Measurements from ENCODE around the gene NMNAT3.
"Not testable (repeated sequence)": the region's sequence is repeated elsewhere in the genome, so short reads cannot be mapped to it uniquely, and the experiment has no call there.

Gene NMNAT3

DNA sequence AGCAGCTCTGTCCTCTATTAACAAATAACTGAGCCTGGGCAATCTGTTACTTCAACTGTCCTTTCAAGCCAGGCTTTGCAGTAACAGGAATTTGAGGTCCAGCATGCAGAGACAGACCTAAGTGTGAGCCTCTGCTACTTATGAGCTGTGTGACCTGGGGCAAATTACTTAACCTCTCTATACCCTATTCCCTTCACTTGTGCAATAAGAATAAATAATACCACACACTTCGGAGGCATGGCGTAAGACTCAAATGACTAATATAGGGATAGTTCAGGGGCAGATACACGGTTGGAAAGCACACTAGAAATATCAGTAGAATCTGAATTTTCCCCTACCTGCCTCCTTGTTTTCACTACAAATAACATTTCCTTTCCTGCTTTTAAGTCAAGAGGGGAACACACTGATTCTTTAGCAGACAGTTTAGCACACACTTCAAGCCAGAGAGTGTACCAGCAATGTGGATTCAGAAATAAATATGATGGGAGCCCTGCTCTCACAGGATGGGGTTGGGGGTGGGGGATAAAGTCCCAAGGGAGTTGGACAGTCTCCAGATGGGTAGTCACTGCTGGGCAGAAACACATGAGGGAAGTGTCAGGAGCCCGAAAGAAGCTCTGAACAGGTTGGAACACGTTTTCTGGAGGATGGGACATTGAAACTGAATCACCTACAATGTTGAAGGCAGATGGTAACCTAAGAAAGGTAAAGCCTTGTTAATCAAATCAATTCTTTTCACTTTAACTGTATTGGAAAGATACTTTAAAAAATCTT lies 76.4 kb downstream of the NMNAT3 start:
- H3K4me3 Mint-ChIP-seq, result no peak overlapping the region
- H3K9me3 Mint-ChIP-seq, result no peaks in the 10 kb centered on the region
- no peak overlapping the region for H3K27ac Mint-ChIP-seq
- no peaks in the 10 kb centered on the region for H3K36me3 Mint-ChIP-seq
- H3K27me3 Mint-ChIP-seq, result no peaks in the 10 kb centered on the region
- H3K4me1 Mint-ChIP-seq, result no peaks in the 10 kb centered on the region
- ATAC-seq (replicated peaks) (no peak), DNase-seq (no peak)

DNA sequence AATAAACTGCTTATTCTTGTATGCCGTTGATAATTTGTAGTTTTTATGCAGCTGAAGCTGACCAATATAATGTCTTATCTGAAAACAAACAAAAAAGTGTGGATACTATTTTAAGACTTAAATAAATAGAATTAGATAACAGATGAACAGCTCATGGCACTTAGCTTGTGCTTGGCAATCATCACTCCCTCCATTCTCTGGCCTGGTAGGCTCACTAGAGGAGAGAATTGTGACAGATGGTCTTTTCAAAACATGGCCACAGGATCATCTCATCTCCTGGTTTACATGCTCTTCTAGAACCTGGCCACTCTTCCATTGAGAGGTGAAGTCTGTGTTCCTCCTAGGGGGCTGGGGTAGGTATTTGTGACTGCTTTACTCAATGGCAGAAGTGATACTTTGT lies 79.8 kb downstream of the NMNAT3 start:
- no peak overlapping the region for H3K4me3 Mint-ChIP-seq
- no peak overlapping the region for H3K27ac Mint-ChIP-seq
- no peaks in the 10 kb centered on the region for H3K4me1 Mint-ChIP-seq
- H3K9me3 Mint-ChIP-seq, result no peaks in the 10 kb centered on the region
- DNase-seq, result no peak
- H3K27me3 Mint-ChIP-seq, result no peaks in the 10 kb centered on the region
- ATAC-seq (replicated peaks), result no peak
- H3K36me3 Mint-ChIP-seq, result no peaks in the 10 kb centered on the region

DNA sequence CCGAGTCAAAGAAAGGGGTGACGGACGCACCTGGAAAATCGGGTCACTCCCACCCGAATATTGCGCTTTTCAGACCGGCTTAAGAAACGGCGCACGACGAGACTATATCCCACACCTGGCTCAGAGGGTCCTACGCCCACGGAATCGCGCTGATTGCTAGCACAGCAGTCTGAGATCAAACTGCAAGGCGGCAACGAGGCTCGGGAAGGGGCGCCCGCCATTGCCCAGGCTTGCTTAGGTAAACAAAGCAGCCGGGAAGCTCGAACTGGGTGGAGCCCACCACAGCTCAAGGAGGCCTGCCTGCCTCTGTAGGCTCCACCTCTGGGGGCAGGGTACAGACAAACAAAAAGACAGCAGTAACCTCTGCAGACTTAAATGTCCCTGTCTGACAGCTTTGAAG lies 86.6 kb downstream of the NMNAT3 start:
- H3K4me1 Mint-ChIP-seq, result not testable (repeated sequence)

DNA sequence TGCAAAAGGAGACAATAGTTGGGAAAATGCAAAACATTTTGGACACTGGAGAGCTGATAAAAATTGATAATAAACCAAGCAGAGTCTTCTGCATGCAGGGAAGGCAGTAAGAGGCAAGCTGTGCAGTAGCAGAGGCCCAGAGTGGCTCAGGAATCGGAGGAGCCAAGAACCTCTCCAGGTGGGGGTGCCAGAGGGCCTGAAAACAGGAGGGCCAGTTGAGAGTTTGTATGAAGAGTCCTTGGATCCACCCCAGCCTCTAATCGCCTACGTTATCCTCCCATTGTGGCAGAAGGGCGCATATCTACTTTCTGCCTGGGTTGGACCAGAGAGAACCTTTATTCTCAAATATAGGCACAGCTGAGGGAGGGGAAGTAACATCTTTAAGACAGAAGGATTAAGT lies 89.3 kb downstream of the NMNAT3 start:
- no peaks in the 10 kb centered on the region for H3K4me1 Mint-ChIP-seq
- DNase-seq (no peak), ATAC-seq (replicated peaks) (no peak)
- no peaks in the 10 kb centered on the region for H3K27me3 Mint-ChIP-seq
- no peak overlapping the region for H3K4me3 Mint-ChIP-seq
- peaks cover 0 to 12% of the 10 kb centered on the region in 2 donors for H3K36me3 Mint-ChIP-seq
- peaks cover 1 to 7% of the 10 kb centered on the region in 2 donors for H3K9me3 Mint-ChIP-seq
- no peak overlapping the region for H3K27ac Mint-ChIP-seq

More for the DNA sequence above, 86.6 kb downstream of the NMNAT3 start:
- not testable (repeated sequence) for H3K4me3 Mint-ChIP-seq; H3K27me3 Mint-ChIP-seq; H3K27ac Mint-ChIP-seq; DNase-seq; H3K9me3 Mint-ChIP-seq; ATAC-seq (replicated peaks)
- peaks cover 0 to 12% of the 10 kb centered on the region in 2 donors for H3K36me3 Mint-ChIP-seq

DNA sequence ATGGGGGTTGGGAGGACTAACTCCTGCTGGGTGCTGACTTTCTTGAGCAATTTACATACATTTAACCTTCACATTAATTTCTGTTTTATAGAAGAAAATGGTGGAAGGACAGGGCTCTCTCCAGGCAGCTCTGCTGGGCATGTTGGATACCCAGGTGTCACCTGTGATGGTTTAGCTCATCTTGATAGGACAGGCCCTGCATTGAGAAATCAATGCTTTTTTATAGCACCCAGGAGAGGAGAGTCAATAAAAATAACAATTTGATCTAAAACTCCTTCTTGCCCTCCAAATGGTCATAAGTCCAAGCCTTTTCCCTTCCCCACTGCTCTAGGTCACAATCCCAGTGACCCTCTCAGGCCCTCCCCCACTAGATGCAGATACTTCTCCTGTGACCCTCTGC lies 90.0 kb downstream of the NMNAT3 start:
- ATAC-seq (replicated peaks) (no peak), DNase-seq (no peak)
- H3K4me3 Mint-ChIP-seq, result no peak overlapping the region
- H3K9me3 Mint-ChIP-seq, result peaks cover 1 to 7% of the 10 kb centered on the region in 2 donors
- no peak overlapping the region for H3K27ac Mint-ChIP-seq
- H3K27me3 Mint-ChIP-seq, result no peaks in the 10 kb centered on the region
- peaks cover 0 to 12% of the 10 kb centered on the region in 2 donors for H3K36me3 Mint-ChIP-seq
- H3K4me1 Mint-ChIP-seq, result no peaks in the 10 kb centered on the region

DNA sequence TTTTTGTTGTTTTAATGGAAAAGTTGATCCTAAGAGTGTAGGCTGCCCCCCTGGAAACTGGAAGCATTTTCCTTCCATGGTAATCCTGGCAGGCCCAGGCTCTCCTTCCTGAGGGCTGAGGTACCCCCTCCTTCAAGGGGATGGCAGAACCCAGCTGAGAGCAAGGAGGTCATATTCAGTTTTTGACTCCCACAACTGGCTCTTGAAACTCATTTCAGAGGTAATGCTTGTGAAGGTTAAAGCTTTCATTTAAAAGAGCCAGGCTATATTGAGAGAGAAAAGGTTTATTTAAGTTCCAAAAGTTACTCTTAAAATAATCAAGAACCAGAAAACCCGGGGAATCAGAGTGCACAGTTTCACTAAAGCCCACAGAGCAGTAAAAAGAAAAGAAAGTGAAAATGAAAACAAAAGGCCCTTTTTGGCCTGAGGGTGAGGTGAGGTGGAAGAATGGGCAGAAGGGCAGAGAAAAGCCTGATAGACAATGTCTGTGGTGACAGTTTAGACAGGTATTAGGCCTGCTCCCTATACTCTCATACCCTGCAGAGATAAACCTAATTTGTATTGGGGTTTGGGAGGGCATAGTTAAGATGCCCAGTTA lies 91.3 kb downstream of the NMNAT3 start:
- Mint-ChIP-seq H3K27me3 (no peaks in the 10 kb centered on the region), H3K36me3 (peaks cover 0 to 8% of the 10 kb centered on the region in 2 donors), H3K4me3 (no peak overlapping the region), H3K27ac (no peak overlapping the region), H3K9me3 (peaks cover 0 to 7% of the 10 kb centered on the region in 2 donors), H3K4me1 (no peaks in the 10 kb centered on the region)
- no peak for ATAC-seq (replicated peaks)
- no peak for DNase-seq

DNA sequence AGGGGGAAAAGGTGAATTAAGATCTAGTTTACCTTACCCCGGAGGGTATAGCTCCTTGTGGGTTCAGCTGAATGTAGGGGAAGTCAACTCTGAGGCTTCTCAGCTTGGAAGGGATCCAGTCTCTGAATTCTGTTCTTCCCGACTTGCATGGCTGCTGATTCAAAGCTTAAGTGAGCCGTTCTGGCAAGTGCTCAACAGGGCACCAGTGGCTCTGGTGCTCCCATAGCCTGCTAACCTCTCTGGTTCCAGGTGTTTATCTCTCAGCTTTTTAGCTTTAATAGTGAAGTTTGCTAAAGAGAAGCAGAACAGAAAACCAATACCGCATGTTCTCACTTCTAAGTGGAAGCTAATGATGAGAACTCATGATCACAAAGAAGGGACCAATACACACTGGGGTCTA lies 92.0 kb downstream of the NMNAT3 start:
- Mint-ChIP-seq H3K27ac (no peak overlapping the region), H3K4me1 (no peaks in the 10 kb centered on the region), H3K36me3 (peaks cover 0 to 8% of the 10 kb centered on the region in 2 donors), H3K4me3 (no peak overlapping the region), H3K27me3 (no peaks in the 10 kb centered on the region), H3K9me3 (peaks cover 0 to 7% of the 10 kb centered on the region in 2 donors)
- no peak for ATAC-seq (replicated peaks)
- no peak for DNase-seq

DNA sequence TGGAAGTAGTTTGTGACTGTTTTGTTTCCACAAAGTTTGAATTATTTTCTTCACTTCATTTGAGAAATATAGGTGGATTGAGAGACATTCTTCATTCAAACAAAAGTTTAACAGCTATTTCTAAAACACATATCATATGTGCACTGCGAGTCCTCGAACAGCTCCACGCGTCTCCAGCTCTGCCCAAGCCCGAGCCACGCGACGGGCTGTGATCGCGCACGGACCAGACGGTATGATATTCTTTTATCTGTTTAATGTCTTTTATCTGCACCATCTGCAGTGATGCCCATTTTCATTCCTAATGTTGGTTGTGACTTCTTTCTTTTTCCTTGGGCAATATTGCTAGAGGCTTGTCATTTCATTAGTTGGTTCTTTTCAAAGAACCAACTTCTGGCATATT lies 94.1 kb downstream of the NMNAT3 start:
- H3K4me1 Mint-ChIP-seq; DNase-seq; H3K27me3 Mint-ChIP-seq; ATAC-seq (replicated peaks); H3K36me3 Mint-ChIP-seq; H3K9me3 Mint-ChIP-seq; H3K27ac Mint-ChIP-seq; H3K4me3 Mint-ChIP-seq: not testable (repeated sequence)

DNA sequence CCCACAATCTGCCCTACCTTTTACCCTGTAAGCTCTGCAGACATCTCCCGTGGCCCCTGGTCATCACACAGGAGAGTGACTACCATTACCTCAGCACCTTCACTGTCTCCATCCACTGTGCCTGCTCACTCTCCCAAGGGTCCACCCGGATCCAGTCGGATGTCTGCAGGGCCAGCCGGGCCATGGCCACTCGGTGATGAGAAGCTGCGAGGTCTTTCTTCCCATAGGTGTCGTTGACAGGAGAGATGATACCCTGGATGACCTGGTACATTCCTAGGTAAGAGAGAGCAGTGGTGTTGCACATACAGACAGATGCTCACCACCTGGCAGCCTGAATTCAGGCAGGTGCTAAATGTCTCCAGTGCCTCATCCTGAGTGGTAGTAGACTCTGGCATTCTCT lies 99.0 kb downstream of the NMNAT3 start:
- no peak overlapping the region for H3K4me3 Mint-ChIP-seq
- no peaks in the 10 kb centered on the region for H3K27me3 Mint-ChIP-seq
- no peak overlapping the region for H3K27ac Mint-ChIP-seq
- H3K36me3 Mint-ChIP-seq, result no peaks in the 10 kb centered on the region
- no peaks in the 10 kb centered on the region for H3K4me1 Mint-ChIP-seq
- no peak for ATAC-seq (replicated peaks)
- no peak for DNase-seq
- no peaks in the 10 kb centered on the region for H3K9me3 Mint-ChIP-seq

DNA sequence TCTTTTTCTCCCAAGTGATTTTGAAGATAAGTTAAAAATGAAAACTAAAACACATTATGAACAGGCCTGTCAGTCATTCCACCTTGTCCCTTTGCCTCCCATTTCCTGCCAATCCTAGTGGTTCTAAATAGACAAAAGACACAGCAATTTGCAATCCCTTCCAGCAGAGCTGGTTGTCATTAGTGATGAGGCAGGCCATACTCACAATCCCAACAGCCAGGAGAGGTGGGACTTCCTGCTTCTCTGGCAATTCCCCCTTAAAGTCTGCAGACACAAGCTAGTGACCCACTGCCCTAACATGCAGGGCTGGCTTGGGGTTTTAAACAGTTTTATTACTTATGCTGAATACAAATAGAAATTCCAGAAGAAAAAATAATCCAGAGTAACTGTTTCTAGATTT lies 99.9 kb downstream of the NMNAT3 start:
- no peak for DNase-seq
- H3K27ac Mint-ChIP-seq, result no peak overlapping the region
- ATAC-seq (replicated peaks), result no peak
- no peaks in the 10 kb centered on the region for H3K9me3 Mint-ChIP-seq
- H3K27me3 Mint-ChIP-seq, result no peaks in the 10 kb centered on the region
- H3K4me3 Mint-ChIP-seq, result no peak overlapping the region
- H3K4me1 Mint-ChIP-seq, result no peaks in the 10 kb centered on the region
- H3K36me3 Mint-ChIP-seq, result no peaks in the 10 kb centered on the region

DNA sequence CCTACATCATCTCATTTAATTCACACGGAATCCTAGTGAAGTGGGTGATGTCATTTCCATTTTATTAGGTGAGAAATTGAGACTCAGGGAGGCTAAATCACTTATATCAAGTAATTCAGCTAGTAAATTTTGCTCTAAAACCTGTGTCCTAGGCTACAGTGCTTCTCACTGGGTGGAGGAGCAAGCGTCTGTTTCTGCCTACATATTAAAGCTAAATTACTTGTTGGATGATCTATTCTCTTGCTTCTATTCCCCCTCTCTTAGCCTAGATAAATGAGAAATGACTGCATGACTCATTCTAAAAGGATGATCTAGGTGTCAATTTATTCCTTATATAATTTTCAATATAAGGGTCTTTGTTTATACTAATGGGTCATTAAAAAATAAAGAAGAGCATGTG lies 100.4 kb downstream of the NMNAT3 start:
- no peak overlapping the region for H3K4me3 Mint-ChIP-seq
- no peaks in the 10 kb centered on the region for H3K9me3 Mint-ChIP-seq
- H3K36me3 Mint-ChIP-seq, result no peaks in the 10 kb centered on the region
- ATAC-seq (replicated peaks) (no peak), DNase-seq (no peak)
- H3K27me3 Mint-ChIP-seq, result no peaks in the 10 kb centered on the region
- H3K4me1 Mint-ChIP-seq, result no peaks in the 10 kb centered on the region
- no peak overlapping the region for H3K27ac Mint-ChIP-seq

DNA sequence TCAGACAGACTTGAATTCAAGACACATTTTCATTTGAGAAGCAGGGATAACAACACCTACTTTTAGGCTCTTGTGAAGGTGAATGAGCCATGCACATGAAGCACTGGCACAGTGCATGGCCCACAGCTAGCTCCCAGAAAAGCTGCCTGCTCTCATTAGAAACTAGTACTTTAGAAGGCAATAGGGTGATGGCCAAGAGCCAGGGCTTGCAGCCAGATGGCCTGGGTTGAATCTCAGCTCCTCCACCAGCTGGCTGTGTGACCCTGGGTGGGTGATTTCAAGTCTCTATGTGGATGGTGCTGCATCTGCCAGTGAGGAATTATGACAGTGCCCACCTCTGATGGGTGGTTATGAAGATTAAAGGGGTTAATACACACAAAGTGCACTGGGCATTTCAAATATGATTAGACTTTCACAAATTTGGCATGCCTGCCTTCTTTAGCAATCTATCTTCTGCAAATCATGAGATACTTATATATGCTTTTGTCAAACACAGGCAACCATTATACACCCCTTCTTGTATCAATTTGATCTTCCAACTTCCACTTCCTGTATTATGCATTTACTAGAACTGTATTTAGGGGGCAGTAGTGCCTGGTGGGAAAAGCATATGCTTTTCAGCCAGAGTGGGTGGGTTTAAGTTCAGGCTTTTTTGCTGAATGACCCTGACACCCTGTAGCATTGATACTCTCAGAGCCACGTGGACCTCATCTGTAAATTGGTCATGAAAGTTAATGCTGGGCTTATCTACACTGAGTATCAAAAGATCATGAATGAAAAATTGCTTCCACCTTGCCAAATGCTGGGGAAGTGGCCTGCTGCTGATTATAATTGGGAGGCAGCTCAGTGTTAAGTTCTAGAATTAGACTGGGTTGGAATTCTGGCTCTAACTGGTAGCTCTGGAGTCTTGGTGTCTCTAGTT lies 103.5 kb downstream of the NMNAT3 start:
- Mint-ChIP-seq H3K9me3 (peaks cover 0 to 5% of the 10 kb centered on the region in 2 donors), H3K4me3 (no peak overlapping the region), H3K4me1 (no peaks in the 10 kb centered on the region), H3K27me3 (no peaks in the 10 kb centered on the region), H3K27ac (no peak overlapping the region), H3K36me3 (peaks cover 2 to 5% of the 10 kb centered on the region in 2 donors)
- ATAC-seq (replicated peaks), result no peak
- DNase-seq, result no peak

DNA sequence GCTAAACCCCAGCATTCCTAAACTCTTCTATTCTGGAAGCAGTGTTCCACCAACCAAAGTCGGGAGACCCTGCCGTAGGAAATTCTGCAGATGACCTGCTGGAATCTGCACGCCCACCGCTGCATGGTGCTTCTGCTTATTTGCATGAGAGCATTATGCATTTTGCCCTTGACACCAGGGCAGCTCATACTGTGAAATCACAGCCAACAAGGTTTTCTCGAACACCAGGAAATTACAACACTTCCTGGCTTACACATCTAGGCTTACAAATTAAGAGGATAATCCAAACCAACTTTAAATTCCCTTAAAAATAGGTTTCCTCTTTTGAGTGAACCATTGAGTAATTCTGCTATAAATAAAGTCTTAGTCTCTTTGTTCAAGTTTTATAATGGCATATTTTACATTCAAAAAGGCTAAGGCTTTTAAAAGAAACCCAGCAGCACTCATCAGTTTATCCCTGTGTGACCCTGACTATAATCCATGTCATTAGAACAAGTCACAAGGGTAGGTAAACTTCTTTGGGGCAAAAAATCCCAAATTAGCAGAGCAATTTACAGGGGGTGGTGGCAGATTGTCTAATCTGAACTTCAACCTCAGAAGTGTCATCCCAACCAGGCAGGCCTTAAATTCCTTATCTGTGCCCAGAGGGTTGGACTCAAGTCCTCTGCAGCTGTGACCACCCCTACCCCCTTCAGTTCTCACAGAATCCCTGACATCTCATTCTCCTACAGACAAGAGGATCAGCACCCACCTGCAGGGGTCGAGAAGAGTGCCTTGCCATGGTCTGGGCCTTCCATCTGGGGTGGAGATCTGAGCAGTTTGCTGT lies 104.7 kb downstream of the NMNAT3 start:
- ATAC-seq (replicated peaks) (no peak), DNase-seq (no peak)
- Mint-ChIP-seq H3K36me3 (peaks cover 2 to 5% of the 10 kb centered on the region in 2 donors), H3K4me1 (no peaks in the 10 kb centered on the region), H3K4me3 (no peak overlapping the region), H3K9me3 (peaks cover 0 to 9% of the 10 kb centered on the region in 2 donors), H3K27ac (no peak overlapping the region), H3K27me3 (no peaks in the 10 kb centered on the region)

DNA sequence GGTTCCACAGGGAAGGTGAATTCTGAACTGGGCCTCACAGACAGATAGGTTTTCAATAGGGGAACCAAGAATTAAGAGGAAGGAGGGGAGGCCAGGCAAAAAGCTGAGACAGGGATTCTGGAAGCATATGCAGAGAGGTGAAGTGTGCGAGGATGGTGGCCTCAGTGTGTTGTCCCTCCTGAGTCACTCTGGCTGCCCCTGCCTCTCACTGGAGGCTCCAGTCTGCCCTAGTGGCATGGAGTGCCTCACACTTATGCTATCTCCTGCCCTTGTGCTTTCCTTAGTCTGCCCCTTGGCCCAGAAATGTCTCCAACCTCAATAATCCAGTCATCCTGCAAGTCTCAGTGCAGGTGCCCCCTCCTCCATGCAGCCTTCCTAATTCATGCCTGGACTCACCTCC lies 106.1 kb downstream of the NMNAT3 start:
- no peak overlapping the region for H3K27ac Mint-ChIP-seq
- ATAC-seq (replicated peaks), result no peak
- H3K36me3 Mint-ChIP-seq, result peaks cover 2 to 5% of the 10 kb centered on the region in 2 donors
- H3K4me1 Mint-ChIP-seq, result no peaks in the 10 kb centered on the region
- H3K9me3 Mint-ChIP-seq, result peaks cover 0 to 9% of the 10 kb centered on the region in 2 donors
- no peak for DNase-seq
- no peak overlapping the region for H3K4me3 Mint-ChIP-seq
- no peaks in the 10 kb centered on the region for H3K27me3 Mint-ChIP-seq

Data from stimulated activated naive B cell treated with anti-CD40 and anti-IgM and Interleukin-4, amounts not matched to agents 10 μg/mL and 1 μg/mL and 100 μg/mL, for 72 hours (primary cell).